Naive B cell (primary cell): ENCODE measurements around the gene WLS. TPM values are rescaled to one million over a fixed set of nuclear protein-coding genes. Genes with fewer than 3 reads are reported as not detected.

Experiments
- ATAC-seq, 2 donors: fragments of 150-1000 bp; cut with Tn5 transposase; 2 replicates each; pipeline ENCODE4 v1.10.0; 2021; ENCODE audit warnings: low read depth in 2 of 2, mild to moderate bottlenecking in 2 of 2, moderate library complexity in 2 of 2
- DNase-seq: peaks from one replicate; pipeline ENCODE4 v3.0.0; 2022
- H3K27ac Mint-ChIP-seq, 6 donors: one replicate each; pipeline ENCODE4 v1.8.0; 2020 to 2022; ENCODE audit warnings: mild to moderate bottlenecking in 6 of 6, mixed read lengths in 6 of 6, moderate library complexity in 5 of 6, inconsistent platforms in 2 of 6
- H3K27me3 Mint-ChIP-seq, 3 donors: one replicate each; pipeline ENCODE4 v1.8.0; 2021 to 2022; ENCODE audit warnings: mixed read lengths in 3 of 3, mild to moderate bottlenecking in 1 of 3
- H3K36me3 Mint-ChIP-seq, 2 donors: one replicate each; pipeline ENCODE4 v1.8.0; 2020 to 2022; ENCODE audit warnings: mixed read lengths in 2 of 2, inconsistent platforms in 1 of 2, mild to moderate bottlenecking in 1 of 2
- H3K4me1 Mint-ChIP-seq, 3 donors: one replicate each; pipeline ENCODE4 v1.8.0; 2020 to 2022; ENCODE audit warnings: mixed read lengths in 3 of 3, inconsistent platforms in 1 of 3, mild to moderate bottlenecking in 1 of 3, moderate library complexity in 1 of 3
- H3K4me3 Mint-ChIP-seq, 8 donors: one replicate each; pipeline ENCODE4 v1.8.0; 2020 to 2022; ENCODE audit warnings: mild to moderate bottlenecking in 8 of 8, mixed read lengths in 8 of 8, moderate library complexity in 8 of 8, inconsistent platforms in 2 of 8
- H3K9me3 Mint-ChIP-seq, 7 donors: one replicate each; pipeline ENCODE4 v1.8.0; 2020 to 2022; ENCODE audit warnings: mixed read lengths in 7 of 7, mild to moderate bottlenecking in 5 of 7, inconsistent platforms in 2 of 7, moderate library complexity in 1 of 7
- polyA plus RNA-seq, 6 donors: library from polyadenylated mRNA; unstranded; fragments of 300-500 nt; fragmentation: Illumina TruSeq; gene quantifications; one replicate each; pipeline ENCODE4 v1.2.3, GENCODE V29; 2021; ENCODE audit warnings: low read depth in 6 of 6

WLS gene
- polyA plus RNA-seq, 6 donors from 2014 or later, result 0.78 TPM; not detected in 5

DNA sequence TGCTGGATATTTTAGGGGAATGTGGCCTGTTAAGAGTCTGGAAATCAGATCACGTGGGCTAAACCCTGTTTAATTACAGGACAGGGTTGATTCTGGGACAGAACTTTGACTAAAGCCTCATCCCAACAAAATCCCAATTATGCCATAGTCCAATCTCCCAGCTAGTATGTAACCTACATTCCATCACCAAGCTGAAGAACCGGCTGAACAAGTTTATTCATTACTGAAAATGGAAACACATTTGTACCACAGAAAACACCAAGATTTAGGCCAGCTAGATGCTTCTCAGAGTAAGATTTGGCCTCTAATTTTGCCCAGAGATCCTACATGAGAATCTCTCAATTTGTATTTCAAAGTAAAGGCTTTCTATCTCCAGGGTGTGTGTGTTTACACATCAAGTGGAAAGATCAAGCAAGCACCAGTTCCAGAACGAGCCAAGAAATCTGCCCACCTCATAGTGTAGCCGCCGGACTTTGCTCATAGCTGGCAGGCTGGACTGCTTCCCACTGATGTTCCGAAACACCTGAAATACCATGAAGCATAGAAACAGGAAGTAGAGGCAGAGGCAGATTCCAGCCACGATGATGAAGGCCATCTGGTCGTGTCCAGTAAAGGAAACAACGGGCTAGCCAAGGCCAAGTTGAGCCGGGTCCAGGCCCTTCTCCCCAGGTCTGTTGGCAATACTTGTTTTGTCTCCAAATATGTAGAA is 86.8 kb downstream of the WLS start:
- H3K9me3 Mint-ChIP-seq, result no peaks in the 10 kb centered on the region
- no peak overlapping the region for H3K27ac Mint-ChIP-seq
- peaks cover 8 to 13% (median 9%) of the 10 kb centered on the region in 3 donors for H3K27me3 Mint-ChIP-seq
- no peaks in the 10 kb centered on the region for H3K4me1 Mint-ChIP-seq
- DNase-seq (no peak), ATAC-seq (no peak)
- no peaks in the 10 kb centered on the region for H3K36me3 Mint-ChIP-seq
- H3K4me3 Mint-ChIP-seq, result no peak overlapping the region

DNA sequence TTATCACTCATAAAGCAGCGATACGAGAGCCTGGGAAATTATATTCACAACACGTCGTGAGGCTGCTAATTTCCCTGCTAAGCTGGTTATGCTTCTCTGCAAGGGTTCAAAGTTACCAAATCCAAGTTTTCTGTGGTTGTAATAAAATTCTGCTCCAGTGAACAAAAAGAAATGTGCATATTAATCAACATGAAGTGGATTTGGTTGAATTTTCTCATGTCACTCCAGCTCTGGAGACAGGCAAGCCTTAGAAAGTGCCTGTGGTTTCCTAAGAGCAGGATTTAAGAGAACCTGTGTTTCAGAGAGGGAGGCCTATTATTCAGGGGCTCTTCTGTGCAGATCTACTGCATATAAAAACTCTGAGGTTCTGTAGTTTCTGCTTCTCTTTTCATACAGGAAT is 87.5 kb downstream of the WLS start:
- Mint-ChIP-seq H3K36me3 (no peaks in the 10 kb centered on the region), H3K27ac (no peak overlapping the region), H3K4me3 (no peak overlapping the region), H3K27me3 (peaks cover 9 to 17% (median 11%) of the 10 kb centered on the region in 3 donors), H3K9me3 (no peaks in the 10 kb centered on the region), H3K4me1 (no peaks in the 10 kb centered on the region)
- ATAC-seq, result no peak
- DNase-seq, result no peak

DNA sequence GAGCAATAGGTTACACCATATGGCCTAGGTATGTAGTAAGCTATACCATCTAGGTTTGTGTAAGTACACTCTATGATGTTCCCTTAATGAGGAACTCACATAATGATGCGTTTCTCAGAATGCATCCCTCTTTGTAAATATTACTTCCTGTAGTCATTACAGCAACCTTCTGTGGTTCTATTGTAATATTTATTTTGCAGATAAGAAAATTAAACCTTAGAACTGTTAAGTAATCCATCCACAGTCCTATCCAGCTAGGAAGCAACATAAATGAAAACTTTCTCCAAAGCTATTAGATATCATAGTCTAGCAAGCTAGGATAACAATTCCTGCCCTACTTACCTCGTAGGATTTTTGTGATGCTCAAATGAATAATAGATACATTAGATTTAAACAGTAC is 88.7 kb downstream of the WLS start:
- no peak overlapping the region for H3K4me3 Mint-ChIP-seq
- no peak for ATAC-seq
- no peak overlapping the region for H3K27ac Mint-ChIP-seq
- no peaks in the 10 kb centered on the region for H3K4me1 Mint-ChIP-seq
- no peaks in the 10 kb centered on the region for H3K9me3 Mint-ChIP-seq
- no peak for DNase-seq
- H3K36me3 Mint-ChIP-seq, result no peaks in the 10 kb centered on the region
- peaks cover 11 to 16% (median 12%) of the 10 kb centered on the region in 3 donors for H3K27me3 Mint-ChIP-seq

DNA sequence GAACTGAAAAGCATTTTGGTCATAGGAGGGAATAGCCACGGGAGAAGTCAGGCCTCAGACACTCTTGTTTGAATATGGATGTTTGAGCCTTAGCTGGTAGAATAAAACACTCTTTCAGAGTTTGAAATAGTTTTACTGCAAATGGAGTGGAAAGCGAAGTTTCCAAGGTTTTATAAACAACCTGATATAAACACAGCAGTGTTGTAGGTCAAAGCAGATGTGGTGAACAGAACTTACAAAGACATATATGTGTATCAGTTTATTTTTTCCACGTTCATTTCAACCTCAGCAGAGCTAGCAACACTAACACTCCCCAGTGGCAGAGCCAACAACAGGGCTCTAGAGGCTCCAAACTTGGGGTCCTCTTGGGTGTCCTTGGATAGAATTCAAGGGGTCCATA is 89.9 kb downstream of the WLS start:
- Mint-ChIP-seq H3K4me1 (no peaks in the 10 kb centered on the region), H3K27me3 (peaks cover 8 to 13% (median 11%) of the 10 kb centered on the region in 3 donors), H3K36me3 (no peaks in the 10 kb centered on the region), H3K4me3 (no peak overlapping the region), H3K9me3 (no peaks in the 10 kb centered on the region), H3K27ac (no peak overlapping the region)
- no peak for DNase-seq
- no peak for ATAC-seq

DNA sequence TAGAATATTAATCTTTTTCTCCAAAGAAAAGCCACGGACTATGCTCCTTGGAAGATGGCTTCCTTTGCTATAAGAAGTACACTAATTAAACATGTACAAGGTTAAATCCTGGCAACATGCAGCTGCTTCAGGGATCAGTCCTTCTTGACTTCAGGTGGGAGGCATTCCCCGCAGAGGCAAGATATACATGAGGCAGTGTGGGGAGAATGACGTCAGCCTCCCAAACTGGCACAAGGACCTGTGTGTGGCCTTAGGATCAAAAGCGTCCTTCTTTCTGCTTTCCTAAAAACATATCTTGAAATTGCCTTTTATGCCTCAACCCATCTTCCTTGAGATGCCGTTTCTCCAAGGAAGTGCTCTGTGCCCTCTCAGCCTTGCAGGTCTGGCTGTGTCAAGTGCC is 90.3 kb downstream of the WLS start:
- Mint-ChIP-seq H3K27me3 (peaks cover 5 to 13% (median 11%) of the 10 kb centered on the region in 3 donors), H3K4me1 (no peaks in the 10 kb centered on the region), H3K36me3 (no peaks in the 10 kb centered on the region), H3K27ac (no peak overlapping the region), H3K4me3 (no peak overlapping the region), H3K9me3 (no peaks in the 10 kb centered on the region)
- DNase-seq (no peak), ATAC-seq (no peak)

DNA sequence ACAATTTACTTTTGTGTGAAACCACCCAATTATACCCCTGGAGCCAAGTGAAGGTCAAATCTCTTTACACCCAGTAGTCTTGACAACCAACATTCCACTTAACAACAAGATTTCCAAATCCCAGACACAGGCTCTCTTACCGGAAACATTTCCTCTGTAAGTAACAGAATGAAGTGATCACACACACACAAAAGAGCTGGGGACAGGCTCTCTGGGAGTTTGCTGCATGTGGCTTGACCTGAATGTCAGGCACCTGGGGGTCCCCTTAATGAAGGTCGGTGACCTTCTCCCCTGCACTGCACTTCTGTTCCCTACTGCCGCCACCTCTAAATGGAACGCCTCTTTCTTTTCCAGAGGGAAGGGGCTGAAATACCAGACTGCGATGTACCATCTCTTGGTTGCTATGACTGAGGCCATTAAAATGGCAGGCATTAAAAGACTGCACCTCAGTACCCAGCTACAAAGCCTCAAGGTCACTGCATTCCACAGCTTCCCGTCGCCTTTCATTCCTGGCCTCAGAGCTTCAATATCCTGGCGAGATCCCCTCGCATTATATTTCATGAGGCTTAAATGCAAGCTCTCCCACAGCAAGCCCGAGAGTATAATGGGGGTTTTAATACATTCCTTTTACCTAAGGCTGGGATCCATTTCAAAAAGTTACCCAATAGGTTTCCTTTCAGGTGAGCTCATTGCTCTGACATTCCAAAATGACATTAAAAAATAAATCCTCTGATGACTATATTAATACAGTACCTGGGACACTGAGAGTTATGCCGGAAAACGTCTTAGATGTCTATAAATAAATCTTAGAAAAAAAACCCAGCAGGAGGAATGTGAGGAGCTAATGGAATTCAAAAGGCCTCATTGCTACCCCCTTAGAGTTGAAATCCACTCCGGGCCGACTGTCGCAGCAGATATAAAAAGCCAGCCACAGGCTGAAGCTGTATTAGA is 91.0 kb downstream of the WLS start:
- ATAC-seq, result no peak

DNA sequence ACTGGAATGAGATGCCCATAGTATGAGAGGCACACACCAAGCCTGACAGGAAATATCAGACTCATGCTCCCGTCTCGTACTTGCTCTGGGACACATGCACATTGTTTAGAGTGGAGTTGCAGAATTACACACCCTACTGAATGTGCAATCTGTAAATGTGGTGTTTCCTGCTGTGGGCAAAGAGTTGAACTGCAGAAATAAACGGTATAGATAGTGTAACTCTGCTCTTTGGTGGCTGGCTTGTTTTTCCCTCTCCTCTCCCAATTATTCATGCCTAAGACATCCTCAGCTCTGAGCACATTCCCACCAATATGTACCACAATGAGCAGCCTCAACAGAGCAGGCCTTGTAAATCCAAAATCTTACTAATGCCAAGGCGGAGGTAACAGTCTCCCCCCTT is 91.8 kb downstream of the WLS start:
- DNase-seq, result no peak
- H3K36me3 Mint-ChIP-seq, result no peaks in the 10 kb centered on the region
- H3K4me1 Mint-ChIP-seq, result no peaks in the 10 kb centered on the region
- H3K4me3 Mint-ChIP-seq, result no peak overlapping the region
- no peaks in the 10 kb centered on the region for H3K9me3 Mint-ChIP-seq
- H3K27ac Mint-ChIP-seq, result peak overlapping the region in 1 of 6 donors; percentile 67
- H3K27me3 Mint-ChIP-seq, result peaks cover 5 to 13% (median 11%) of the 10 kb centered on the region in 3 donors
- ATAC-seq, result no peak

More for the DNA sequence above, 91.0 kb downstream of the WLS start:
- Mint-ChIP-seq H3K9me3 (no peaks in the 10 kb centered on the region), H3K36me3 (no peaks in the 10 kb centered on the region), H3K27me3 (peaks cover 5 to 13% (median 11%) of the 10 kb centered on the region in 3 donors), H3K4me1 (no peaks in the 10 kb centered on the region), H3K27ac (peak overlapping the region in 1 of 6 donors; percentile 27), H3K4me3 (no peak overlapping the region)
- DNase-seq, result no peak

DNA sequence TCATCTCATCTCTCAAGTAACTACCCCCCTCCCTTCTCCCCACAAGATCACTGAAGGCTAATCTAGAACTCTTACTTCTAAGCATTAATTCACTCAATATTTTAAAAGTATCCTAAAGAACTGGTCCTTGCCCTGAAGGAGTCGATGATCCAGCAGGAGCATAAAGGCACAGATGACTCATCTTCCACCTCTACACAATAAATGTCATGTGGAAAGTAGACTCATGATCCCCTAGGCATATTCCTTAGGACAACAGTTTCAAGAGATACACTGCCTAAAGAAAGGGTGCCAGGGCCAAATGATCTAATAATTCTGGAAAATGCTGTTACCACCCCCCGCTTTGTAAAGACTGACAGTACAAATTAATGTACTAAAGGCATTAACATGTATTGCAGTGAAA is 96.1 kb downstream of the WLS start:
- Mint-ChIP-seq H3K27ac (no peak overlapping the region), H3K27me3 (peaks cover 5 to 19% (median 13%) of the 10 kb centered on the region in 3 donors), H3K4me3 (no peak overlapping the region), H3K9me3 (no peaks in the 10 kb centered on the region), H3K36me3 (no peaks in the 10 kb centered on the region), H3K4me1 (no peaks in the 10 kb centered on the region)
- DNase-seq, result no peak
- no peak for ATAC-seq

DNA sequence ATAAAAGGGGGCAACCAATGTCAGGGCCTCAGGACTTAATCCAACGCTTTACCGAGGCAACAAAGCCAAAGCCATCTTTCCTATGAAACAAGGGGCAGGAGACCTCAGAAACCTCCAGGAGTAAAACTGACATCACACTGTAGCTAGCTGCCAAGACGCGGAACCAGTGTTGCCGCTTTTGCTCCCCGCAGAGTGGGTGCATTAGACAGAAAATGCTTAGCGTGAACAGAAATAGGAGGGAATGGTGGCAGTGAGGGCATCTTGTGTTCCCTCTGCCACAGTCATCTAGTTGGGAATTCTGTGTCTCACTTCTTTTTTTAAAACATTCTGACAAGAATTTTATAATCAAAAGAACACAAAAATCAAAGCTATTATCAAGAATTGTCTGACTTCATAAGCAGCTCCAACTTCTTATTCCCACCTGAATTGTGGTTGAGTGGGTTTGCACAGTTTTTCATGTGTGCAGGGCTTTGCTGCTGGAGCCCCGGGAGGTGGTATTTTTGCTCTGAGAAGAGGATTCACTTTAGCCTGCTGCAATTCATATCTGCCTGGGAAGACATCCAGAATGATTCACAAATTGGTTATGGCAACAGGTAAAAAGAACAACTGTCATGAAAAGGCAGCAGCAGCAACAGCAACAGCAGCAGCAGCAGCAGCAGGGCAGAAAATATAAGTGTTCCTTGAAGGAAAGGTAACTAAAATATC is 99.7 kb downstream of the WLS start:
- Mint-ChIP-seq H3K27me3 (peaks cover 1 to 10% (median 9%) of the 10 kb centered on the region in 3 donors), H3K4me3 (no peak overlapping the region), H3K27ac (no peak overlapping the region), H3K9me3 (no peaks in the 10 kb centered on the region), H3K36me3 (no peaks in the 10 kb centered on the region), H3K4me1 (no peaks in the 10 kb centered on the region)
- DNase-seq (no peak), ATAC-seq (no peak)

DNA sequence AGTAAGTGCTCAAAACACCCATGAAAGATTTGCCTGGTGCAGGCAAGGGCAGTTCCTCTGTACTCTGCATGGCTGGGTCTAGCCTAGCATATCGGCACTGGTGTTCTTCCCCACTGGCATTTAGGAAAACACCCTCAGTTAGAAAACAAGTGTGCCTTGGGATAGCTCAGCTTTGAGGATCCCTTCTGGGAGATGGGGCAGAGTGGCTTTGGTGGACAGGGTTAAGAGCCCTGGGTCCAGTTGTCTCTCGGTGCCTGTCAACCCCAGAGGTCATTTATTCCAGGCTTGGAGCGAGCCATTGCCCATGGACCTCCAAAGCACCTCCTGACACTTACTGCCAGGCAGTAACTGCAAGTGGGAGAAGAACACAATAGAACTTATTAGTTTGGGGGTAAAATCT is 101.1 kb downstream of the WLS start:
- Mint-ChIP-seq H3K4me3 (no peak overlapping the region), H3K4me1 (no peaks in the 10 kb centered on the region), H3K27ac (no peak overlapping the region), H3K9me3 (no peaks in the 10 kb centered on the region), H3K27me3 (peaks cover 0 to 10% (median 9%) of the 10 kb centered on the region in 3 donors), H3K36me3 (no peaks in the 10 kb centered on the region)
- DNase-seq (no peak), ATAC-seq (no peak)

DNA sequence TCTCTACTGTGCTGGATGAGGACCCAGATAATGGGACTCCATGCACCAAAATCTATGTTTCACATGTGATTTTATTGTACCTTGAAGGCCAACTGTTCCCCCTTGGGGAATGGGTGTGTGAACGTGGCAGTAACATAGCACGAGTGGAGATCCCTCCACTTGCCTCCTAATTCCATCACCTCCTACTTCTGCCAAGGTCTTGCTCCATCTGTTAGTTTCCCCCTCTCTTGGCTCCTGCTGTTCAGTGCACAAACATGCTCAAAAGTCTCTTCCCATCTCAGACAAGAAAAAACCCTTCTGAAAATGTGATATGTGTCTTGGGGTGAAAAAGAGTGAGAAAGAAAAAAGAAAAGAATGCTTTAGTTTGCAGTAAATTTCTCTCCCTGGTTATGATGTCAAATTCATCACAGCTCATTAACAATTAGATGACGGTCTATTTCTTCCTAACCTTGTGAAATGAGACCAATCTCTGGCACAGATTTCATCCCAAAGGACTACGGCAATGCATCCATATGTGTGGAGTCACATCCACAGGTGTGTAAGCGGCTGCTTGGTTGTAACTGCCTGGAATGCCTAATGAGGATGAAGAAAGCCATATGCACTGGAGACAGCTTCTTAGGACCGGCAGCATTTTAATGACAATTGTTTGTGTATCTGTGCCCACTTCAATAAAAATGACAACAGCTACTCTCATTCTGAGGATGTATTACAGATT is 102.6 kb downstream of the WLS start:
- no peak for DNase-seq
- H3K4me3 Mint-ChIP-seq, result no peak overlapping the region
- ATAC-seq, result no peak
- peaks cover 0 to 10% (median 9%) of the 10 kb centered on the region in 3 donors for H3K27me3 Mint-ChIP-seq
- H3K27ac Mint-ChIP-seq, result no peak overlapping the region
- H3K9me3 Mint-ChIP-seq, result no peaks in the 10 kb centered on the region
- H3K36me3 Mint-ChIP-seq, result no peaks in the 10 kb centered on the region
- no peaks in the 10 kb centered on the region for H3K4me1 Mint-ChIP-seq

DNA sequence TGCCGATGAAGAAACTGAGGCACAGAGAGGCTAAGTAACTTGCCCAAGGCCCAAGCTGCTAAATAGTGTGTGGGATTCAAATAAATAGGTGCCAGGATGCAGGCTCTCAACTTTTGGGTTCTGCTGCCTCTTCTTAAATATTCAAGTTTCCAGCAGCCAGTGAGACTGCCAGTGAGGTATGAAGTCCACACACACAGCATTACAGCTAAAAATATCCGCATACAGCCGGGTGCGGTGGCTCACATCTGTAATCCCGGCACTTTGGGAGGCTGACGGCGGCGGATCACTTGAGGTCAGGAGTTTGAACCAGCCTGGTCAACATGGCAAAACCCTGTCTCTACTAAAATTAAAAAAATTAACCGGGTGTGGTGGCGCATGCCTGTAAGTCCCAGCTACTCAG is 103.5 kb downstream of the WLS start:
- Mint-ChIP-seq H3K27me3 (peaks cover 0 to 10% (median 9%) of the 10 kb centered on the region in 3 donors), H3K4me1 (no peaks in the 10 kb centered on the region), H3K36me3 (no peaks in the 10 kb centered on the region), H3K27ac (no peak overlapping the region), H3K9me3 (no peaks in the 10 kb centered on the region), H3K4me3 (no peak overlapping the region)
- ATAC-seq, result no peak
- no peak for DNase-seq

DNA sequence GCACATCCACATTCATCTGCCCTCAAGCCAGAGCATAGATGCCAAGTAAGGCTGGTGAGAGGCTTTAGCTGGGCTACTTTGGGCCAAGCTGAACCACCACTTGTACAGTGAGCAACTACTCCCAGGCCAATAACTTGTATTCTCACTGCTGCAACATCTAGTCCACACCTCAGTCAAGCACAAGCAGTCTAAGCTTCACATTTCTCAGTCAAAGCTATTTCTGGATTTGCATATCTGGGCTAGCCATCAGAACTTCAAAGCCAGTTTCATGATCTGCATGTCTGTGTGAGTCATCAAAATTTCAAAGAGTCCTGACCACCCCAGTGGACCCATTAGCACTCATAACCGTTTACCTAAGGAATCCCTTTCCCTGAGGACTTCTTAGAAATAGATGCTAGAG is 104.2 kb downstream of the WLS start:
- ATAC-seq (no peak), DNase-seq (no peak)
- H3K4me3 Mint-ChIP-seq, result no peak overlapping the region
- H3K27ac Mint-ChIP-seq, result no peak overlapping the region
- H3K9me3 Mint-ChIP-seq, result no peaks in the 10 kb centered on the region
- no peaks in the 10 kb centered on the region for H3K4me1 Mint-ChIP-seq
- peaks cover 0 to 10% (median 9%) of the 10 kb centered on the region in 3 donors for H3K27me3 Mint-ChIP-seq
- no peaks in the 10 kb centered on the region for H3K36me3 Mint-ChIP-seq
